ENCODE results near the gene ARHGAP44.
"Not testable (repeated sequence)": the region's sequence is repeated elsewhere in the genome, so short reads cannot be mapped to it uniquely, and the experiment has no call there.

Gene ARHGAP44

GRCh38 chr17:12814718-12815117 is 25.4 kb downstream of the ARHGAP44 start:
- DNase-seq: no peak

GRCh38 chr17:12815642-12816141 is 26.4 kb downstream of the ARHGAP44 start:
- no peak for DNase-seq

DNA sequence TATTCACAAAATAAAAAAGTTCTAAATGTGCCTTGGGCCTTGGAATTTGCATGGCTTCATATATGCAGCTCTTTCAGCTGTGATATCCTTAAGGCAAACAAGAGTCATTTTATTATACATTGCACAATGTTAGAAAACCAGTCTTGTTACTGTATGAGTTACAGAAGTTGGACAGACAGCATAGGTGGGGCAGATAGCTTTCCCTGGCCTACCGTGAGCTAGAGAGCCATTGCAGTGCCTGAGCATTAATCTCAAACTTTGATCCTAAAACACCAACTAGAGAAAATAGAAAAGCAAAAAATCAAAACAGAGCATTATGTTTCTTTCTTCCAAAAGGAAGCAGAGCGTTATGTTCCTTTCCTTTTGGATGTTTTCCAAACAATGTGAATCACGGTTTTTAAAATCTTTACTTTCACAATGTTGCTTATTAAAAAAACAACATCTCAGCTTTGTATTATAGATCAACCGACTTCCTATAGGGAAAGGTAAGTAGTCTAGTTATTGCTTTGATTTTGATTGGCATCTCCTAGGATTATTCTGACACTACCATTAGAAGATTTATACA is 32.2 kb downstream of the ARHGAP44 start:
- DNase-seq: no peak

DNA sequence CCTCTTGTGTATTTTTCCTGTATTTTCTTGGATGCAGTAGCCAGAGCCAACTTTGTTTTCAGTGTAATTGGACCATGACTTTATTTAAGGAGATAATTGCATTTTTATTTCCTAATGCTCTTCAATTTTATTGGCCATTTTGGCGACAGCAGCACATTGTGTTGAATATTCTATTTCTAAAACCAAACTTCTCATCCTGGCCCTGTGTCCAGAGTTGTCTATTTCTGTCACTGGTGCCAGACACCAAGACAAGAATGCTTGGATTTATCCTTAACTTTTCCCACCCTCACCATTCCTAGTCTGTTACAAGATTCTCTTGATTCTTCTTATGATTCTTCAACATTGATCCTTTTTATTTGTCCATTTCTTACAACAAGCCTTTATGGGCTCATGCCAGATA is 37.1 kb downstream of the ARHGAP44 start:
- DNase-seq: no peak

- DNase-seq: no peak
These were observed 41.5 kb downstream of the ARHGAP44 start for GRCh38 chr17:12830777-12831247.

DNA sequence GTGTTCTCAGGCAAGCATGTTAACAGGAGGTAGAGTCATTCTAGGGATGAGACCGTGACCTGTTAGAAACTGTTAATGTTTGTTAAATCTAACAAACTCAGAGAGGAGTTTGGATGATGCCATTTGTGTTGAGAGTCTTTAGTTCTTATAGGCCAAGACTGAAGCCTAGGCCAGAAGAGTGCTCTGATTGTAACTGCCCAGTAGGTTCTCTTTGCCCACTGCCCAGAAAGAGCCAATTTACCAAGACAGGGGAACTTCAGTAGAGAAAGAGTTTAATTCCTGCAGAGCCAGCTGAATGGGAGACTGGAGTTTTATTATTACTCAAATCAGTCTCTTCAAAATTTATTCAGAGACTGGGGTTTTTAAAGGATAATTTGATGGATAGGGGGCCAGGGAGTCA is 42.5 kb downstream of the ARHGAP44 start:
- DNase-seq: no peak

DNA sequence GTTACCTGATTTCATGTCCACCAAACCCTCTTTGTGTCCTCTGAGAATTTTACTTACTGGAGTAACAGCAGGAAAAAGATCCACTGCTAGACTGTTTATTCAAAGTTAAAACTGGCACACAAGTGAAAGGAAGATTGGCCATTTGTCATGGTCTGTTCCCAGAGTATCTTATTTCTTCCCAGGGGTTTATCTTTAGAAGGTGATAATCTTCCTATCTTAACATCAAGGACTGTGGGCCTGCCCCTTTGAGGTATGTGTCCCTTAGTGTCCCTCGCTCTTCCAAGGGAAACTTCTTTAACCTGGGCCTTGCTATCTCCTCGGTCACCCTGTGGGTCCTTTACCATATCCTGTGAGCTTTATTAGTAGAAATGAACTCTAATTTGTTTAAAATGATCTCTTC is 49.7 kb downstream of the ARHGAP44 start:
- no peak for DNase-seq

- DNase-seq: no peak
These were observed 53.6 kb downstream of the ARHGAP44 start for GRCh38 chr17:12842936-12843335.

- DNase-seq: no peak
These were observed 61.7 kb downstream of the ARHGAP44 start for GRCh38 chr17:12850996-12851395.

- DNase-seq: no peak
These were observed 62.7 kb downstream of the ARHGAP44 start for GRCh38 chr17:12851901-12852435.

DNA sequence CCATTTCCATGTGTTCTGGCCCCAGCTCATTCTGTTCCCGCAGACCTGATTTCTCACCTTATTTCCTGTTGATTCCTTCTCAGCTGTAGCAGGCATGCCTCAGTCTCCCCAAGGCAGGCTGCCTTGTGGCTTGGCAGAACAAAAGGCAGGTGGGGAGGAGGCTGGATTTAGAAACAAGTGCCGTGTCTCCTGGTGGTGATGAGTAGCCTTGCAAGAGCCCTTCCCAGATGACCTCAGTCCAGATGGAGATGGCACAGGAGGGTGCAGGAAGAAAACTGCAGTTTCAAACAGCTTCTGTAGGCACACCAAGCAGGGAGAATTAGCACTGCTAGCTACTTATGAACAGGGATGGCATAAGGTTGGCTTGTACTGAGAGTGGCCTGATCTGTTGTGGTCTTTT is 64.6 kb downstream of the ARHGAP44 start:
- DNase-seq: no peak

DNA sequence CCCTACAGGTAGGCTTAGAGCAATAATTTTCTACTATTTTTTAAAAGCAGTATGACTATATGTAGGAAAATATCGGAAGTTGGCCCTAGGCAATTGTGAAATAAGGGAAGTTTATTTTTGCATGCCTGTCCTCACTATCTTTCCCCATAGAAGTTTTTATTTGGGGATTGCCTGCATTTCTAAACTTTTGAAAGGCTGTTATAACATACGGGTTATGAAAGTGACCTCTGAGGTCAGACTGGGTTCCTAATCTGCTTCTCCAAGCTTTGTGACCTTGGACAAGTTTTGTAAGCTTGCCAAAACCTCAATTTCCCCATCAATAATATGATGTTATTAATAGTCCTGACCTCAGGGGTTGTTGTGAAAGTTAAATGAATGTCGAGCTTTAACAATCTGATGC is 67.1 kb downstream of the ARHGAP44 start:
- no peak for DNase-seq

DNA sequence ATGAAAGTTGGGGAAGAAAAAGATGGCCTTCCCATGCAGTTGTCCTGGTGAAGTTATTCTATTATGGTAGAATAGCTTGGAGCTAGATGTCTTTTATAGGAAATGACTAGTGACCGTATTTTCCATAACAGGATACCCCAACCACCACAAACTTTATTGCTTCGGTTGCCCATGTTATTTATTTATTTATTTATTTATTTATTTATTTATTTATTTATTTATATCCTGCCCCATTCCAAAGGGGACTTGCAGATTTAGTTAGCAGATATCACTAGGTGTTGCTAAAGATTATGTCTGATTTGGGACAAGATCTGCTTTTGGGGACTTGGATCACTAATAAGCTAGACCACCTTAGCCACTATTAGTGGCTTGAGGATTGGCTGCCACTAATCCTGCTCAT is 68.3 kb downstream of the ARHGAP44 start:
- DNase-seq: no peak

GRCh38 chr17:12859520-12859919 is 70.2 kb downstream of the ARHGAP44 start:
- peak in 10 of 56 donors; percentile 2 to 20 (median 7) for DNase-seq

DNA sequence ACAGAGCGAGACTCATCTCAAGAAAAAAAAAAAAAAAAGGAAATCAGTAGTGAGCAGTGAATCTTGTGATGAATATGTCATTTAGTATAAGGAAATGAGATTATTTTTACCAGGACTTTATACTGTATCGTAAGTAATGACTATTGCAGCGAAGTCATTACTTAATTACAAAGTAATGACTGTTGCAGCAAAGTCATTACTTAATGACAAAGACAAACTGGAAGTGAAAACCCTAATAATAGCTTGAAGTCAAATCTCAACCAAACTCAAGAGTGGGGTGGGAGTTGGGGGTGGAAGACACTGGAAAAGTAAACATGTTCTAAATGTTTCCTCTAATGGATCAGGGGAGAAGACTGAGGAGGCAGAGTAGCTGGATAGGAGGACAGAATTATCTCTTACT is 76.5 kb downstream of the ARHGAP44 start:
- no peak for DNase-seq

DNA sequence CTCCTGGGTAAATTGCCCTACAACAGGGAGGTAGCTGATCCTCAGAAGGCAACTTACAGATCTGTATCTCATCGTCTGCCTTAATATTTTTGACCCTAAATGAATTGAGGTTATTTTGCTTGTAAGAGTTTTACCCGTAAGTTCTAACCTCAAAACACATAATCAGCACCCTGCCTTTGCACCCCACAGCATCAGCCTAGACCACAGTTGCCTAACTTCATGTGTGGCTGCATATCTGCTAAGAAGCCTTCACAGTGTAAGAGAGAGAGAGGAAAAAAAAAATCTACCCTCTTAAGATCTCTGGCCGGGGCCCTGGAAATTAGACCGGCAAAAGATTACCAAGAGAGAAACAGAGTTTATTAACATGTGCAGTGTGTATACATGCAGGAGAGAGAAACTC is 76.9 kb downstream of the ARHGAP44 start:
- DNase-seq: no peak

DNA sequence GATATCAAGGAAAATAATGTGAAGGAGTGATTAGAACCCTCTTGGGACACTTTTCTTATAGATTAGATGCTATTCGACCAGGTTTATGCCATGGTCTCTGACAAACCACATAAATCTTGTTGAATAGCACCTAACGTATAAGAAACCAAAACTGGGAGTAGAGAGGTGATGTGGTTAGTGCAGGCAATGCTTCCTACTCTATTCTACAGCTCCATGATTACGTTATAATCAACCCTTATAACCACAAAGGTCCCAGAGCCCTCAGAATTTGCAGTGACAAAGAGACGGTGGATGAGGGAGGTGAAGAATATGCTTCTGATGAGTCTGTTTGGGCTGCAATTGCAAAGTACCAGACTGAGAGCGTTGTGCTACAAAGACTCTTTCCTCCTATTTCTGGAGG is 78.4 kb downstream of the ARHGAP44 start:
- DNase-seq: no peak

- DNase-seq: not testable (repeated sequence)
These were observed 84.3 kb downstream of the ARHGAP44 start for GRCh38 chr17:12873415-12874125.

DNA sequence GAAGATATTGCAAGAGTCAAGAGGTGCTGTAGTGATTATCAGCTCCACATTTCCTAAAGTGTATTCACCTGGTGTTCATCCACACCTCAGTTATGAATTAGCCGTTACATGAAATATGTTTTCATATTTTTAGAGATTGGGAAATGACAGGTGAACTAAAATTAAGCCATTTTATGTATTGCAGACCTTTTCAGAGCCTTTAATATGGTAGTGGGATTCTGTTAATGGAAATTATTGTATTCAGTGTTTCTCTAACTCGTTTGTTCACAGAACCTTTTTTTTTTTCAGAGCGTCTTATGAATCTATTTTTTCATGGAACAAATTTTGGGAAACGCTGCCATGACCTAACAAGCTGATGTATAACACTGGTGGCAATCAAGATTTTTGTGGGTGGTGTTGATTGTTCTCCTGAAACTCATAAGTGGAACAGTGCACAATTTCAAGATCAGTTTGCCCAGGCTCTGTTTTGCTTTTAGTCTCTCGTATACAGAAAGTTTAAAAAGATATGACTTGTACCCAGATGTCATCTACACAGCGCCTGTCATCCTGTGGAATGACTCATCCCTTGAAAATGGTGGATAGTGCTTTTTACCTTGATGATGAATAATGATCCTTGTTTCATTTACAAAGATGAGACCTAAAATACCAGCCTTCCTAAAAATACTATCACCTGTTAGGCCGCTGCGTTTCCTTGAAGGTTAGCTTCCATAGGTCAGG is 88.8 kb downstream of the ARHGAP44 start:
- DNase-seq: peak in 4 of 56 donors; percentile 14 to 27 (median 18)

DNA sequence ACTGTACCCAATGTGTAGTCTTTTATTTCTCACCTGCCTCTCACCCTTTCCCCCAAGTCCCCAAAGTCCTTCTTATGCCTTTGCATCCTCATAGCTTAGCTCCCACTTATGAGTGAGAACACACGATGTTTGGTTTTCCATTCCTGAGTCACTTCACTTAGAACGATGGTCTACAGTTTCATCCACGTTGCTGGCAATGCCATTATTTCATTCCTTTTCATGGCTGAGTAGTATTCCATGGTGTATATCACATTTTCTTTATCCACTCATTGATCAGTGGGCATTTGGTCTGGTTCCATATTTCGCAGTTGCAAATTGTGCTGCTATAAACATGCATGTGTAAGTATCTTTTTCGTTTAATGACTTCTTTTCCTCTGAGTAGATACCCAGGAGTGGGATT is 89.8 kb downstream of the ARHGAP44 start:
- DNase-seq: not testable (repeated sequence)

DNA sequence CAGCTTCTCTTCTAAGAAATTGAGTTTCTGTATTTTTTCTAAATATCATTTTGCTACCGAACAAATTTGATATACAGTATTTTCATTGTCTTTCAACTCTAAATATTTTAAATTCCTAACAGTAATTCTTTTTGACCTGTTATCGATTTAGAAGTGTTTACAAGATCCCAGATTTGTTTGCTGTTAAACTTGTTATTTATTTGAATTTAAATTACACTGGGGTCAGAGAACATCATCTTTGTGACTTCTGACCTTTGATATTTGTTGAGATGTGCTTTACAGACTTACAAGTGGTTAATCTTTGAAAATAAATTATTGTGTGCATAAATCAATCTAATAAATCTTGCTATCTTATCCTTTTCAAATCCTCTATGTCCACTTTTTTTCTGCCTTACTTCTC is 94.2 kb downstream of the ARHGAP44 start:
- no peak for DNase-seq

DNA sequence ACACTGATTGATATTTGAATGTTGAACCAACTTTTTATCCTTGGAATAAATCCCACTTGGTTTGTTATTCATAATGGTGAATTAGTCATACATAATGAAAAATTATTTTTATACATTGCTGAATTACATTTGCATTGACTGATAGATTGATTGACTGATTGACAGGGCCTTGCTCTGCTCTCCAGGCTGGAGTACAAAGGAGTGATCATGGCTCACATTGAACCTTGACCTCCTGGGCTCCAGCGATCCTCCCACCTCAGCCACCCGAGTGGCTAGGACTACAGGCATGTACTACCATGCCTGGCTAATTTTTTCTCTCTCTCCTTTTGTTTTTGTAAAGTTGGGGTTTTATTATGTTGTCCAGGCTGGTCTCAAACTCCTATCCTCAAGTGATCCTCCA is 97.8 kb downstream of the ARHGAP44 start:
- DNase-seq: no peak
